Endothelial cell of umbilical vein (primary cell): ENCODE results near the gene MOB3B. TPM values are rescaled to one million over a fixed set of nuclear protein-coding genes. Genes with fewer than 3 reads are reported as not detected.

Experiments
- BruUV-seq: library from RNA; stranded (reverse); fragments of 400-500 nt; replicated peaks from 2 replicates; lab custom pipeline; 2021; lab: Mats Ljungman, UMichigan
- CTCF ChIA-PET: fragments of 300-600, 350-600 bp; sonication (Branson Sonifier 250); formaldehyde crosslinking; loops from one replicate; lab custom pipeline; 2021; ENCODE audit warnings: antibody characterized with exemption, inconsistent platforms; lab: Charles Lee
- POLR2A ChIA-PET: fragments of 300-600, 350-600 bp; sonication (Branson Sonifier 250); formaldehyde crosslinking; loops from one replicate; lab custom pipeline; 2021; ENCODE audit warnings: antibody characterized with exemption, inconsistent platforms; lab: Charles Lee
- DNase-seq: peaks from one replicate; pipeline ENCODE4 v3.0.0-alpha.2; 2011; ENCODE audit warnings: low read depth, low spot score
- FAIRE-seq: peaks from 2 replicates; lab custom pipeline; 2011; peaks lifted over from hg19 to GRCh38; lab: Jason Lieb, UNC
- H2AFZ ChIP-seq: 2 replicates; pipeline ENCODE4 v1.6.0; 2012; ENCODE audit warnings: low read depth, low read length, control low read depth, inconsistent platforms
- H3K27ac ChIP-seq: 2 replicates; pipeline ENCODE4 v1.5.1; 2011; ENCODE audit warnings: low read depth, mild to moderate bottlenecking, control low read depth, low read length, moderate library complexity; ENCODE audit not compliant: insufficient read depth
- H3K27me3 ChIP-seq, 2 experiments: 2 replicates each; pipeline versions ENCODE4 v1.6.0 to v1.6.1; 2011; ENCODE audit warnings: low read length in 2 of 2, mixed read lengths in 1 of 2; ENCODE audit not compliant: control insufficient read depth in 2 of 2, insufficient read depth in 2 of 2
- H3K36me3 ChIP-seq, 2 experiments: 2 replicates in 1 of 2; 3 replicates in 1 of 2; pipeline ENCODE4 v1.5.1; 2011; ENCODE audit warnings: low read length in 2 of 2, mild to moderate bottlenecking in 1 of 2, moderate library complexity in 1 of 2; ENCODE audit not compliant: control insufficient read depth in 2 of 2, insufficient read depth in 2 of 2; ENCODE audit errors: extremely low read depth in 1 of 2
- H3K4me1 ChIP-seq: 3 replicates; pipeline ENCODE4 v1.5.1; 2011; ENCODE audit warnings: mild to moderate bottlenecking, low read length; ENCODE audit not compliant: control insufficient read depth, insufficient read depth; ENCODE audit errors: extremely low read depth
- H3K4me2 ChIP-seq: 2 replicates; pipeline ENCODE4 v1.6.1; 2011; ENCODE audit warnings: low read length, control low read depth, mixed read lengths; ENCODE audit not compliant: insufficient read depth
- H3K4me3 ChIP-seq, 3 experiments: fragments of 200-600 bp in 1 of 3; sonication (generic), shearing (Covaris generic) in 1 of 3; replicated peaks in 1 of 3; 2 replicates each; pipeline ENCODE4 v1.5.1; 2011 to 2016; ENCODE audit warnings: control low read depth in 3 of 3, low read length in 3 of 3, mild to moderate bottlenecking in 2 of 3, inconsistent platforms in 1 of 3, low read depth in 1 of 3, moderate library complexity in 1 of 3; ENCODE audit not compliant: insufficient read depth in 1 of 3
- H3K79me2 ChIP-seq: 2 replicates; pipeline ENCODE4 v1.6.0; 2012; ENCODE audit warnings: low read length, inconsistent platforms; ENCODE audit not compliant: control insufficient read depth, insufficient read depth
- H3K9ac ChIP-seq: replicated peaks from 2 replicates; pipeline ENCODE3; 2011; ENCODE audit warnings: low read length, control low read depth; ENCODE audit not compliant: insufficient read depth; ENCODE audit errors: extremely low read depth
- H3K9me1 ChIP-seq: replicated peaks from 3 replicates; pipeline ENCODE4 v1.6.0; 2011; ENCODE audit warnings: mild to moderate bottlenecking, low read length; ENCODE audit not compliant: control insufficient read depth, insufficient read depth; ENCODE audit errors: extremely low read depth
- H3K9me3 ChIP-seq: replicated peaks from 2 replicates; pipeline ENCODE4 v1.5.1; 2012; ENCODE audit warnings: low read length, inconsistent platforms; ENCODE audit not compliant: control insufficient read depth, insufficient read depth
- H4K20me1 ChIP-seq: replicated peaks from 2 replicates; pipeline ENCODE3; 2011; ENCODE audit warnings: mild to moderate bottlenecking, low read length; ENCODE audit not compliant: control insufficient read depth, insufficient read depth; ENCODE audit errors: extremely low read depth
- CTCF ChIP-seq, 2 donors: IDR thresholded peaks; 1 replicate in 1 of 2; 2 replicates in 1 of 2; pipeline ENCODE4 v1.5.1; 2011; ENCODE audit warnings: low read length in 2 of 2, mild to moderate bottlenecking in 2 of 2, moderate library complexity in 2 of 2, control low read depth in 1 of 2, inconsistent platforms in 1 of 2, low read depth in 1 of 2; ENCODE audit not compliant: insufficient read depth in 1 of 2; ENCODE audit errors: extremely low read depth in 1 of 2
- EZH2 ChIP-seq: IDR thresholded peaks from 2 replicates; pipeline ENCODE4 v1.6.1; 2012; ENCODE audit warnings: borderline replicate concordance, low read depth, mild to moderate bottlenecking, moderate library complexity, low read length, inconsistent platforms; ENCODE audit not compliant: severe bottlenecking
- FOS ChIP-seq: IDR thresholded peaks from 2 replicates; pipeline ENCODE4 v1.6.1; 2011; ENCODE audit warnings: mild to moderate bottlenecking, low read length, moderate library complexity, borderline replicate concordance; ENCODE audit not compliant: insufficient read depth
- GATA2 ChIP-seq: IDR thresholded peaks from 2 replicates; pipeline ENCODE4 v1.7.0; 2011; ENCODE audit warnings: low read depth, mild to moderate bottlenecking, moderate library complexity, mixed read lengths, low read length; ENCODE audit not compliant: insufficient read length, insufficient read depth
- JUN ChIP-seq: IDR thresholded peaks from 2 replicates; pipeline ENCODE4 v1.6.1; 2011; ENCODE audit warnings: borderline replicate concordance, low read depth; ENCODE audit not compliant: insufficient read length, insufficient read depth
- MAX ChIP-seq: IDR thresholded peaks from 2 replicates; pipeline ENCODE4 v1.6.1; 2011; ENCODE audit not compliant: insufficient read depth, insufficient read length
- MYC ChIP-seq: IDR thresholded peaks from one replicate; pipeline ENCODE4 v1.6.1; 2011; ENCODE audit warnings: mild to moderate bottlenecking, low read depth, low read length
- POLR2A ChIP-seq: IDR thresholded peaks from 2 replicates; pipeline ENCODE4 v1.6.1; 2012; ENCODE audit warnings: low read depth, mild to moderate bottlenecking, control low read depth, low read length
- POLR2AphosphoS5 ChIP-seq: IDR thresholded peaks from 2 replicates; pipeline ENCODE4 v1.6.1; 2012; ENCODE audit warnings: low read depth, mild to moderate bottlenecking, control low read depth, low read length, moderate library complexity; ENCODE audit not compliant: insufficient read depth
- dilution Hi-C: fragments of 300-500 bp; cut with MboI; formaldehyde crosslinking; loops from one replicate; pipeline ENCODE4 v1.15.0; 2019; ENCODE audit warnings: low sequenced_read_pairs; ENCODE audit not compliant: extremely low pct_ligation_motif_present
- intact Hi-C: fragments of 100-400 bp; cut with micrococcal nuclease; formaldehyde crosslinking; loops from one replicate; pipeline ENCODE4 v1.10.0; 2022
- polyA plus RNA-seq, 4 experiments: library from polyadenylated mRNA; depleted of rRNA in 3 of 4; stranded (reverse) in 3 of 4; unstranded in 1 of 4; fragments of >200 nt; gene quantifications; 2 replicates each; pipeline versions ENCODE4 v1.2.1 to v1.2.3, GENCODE V29; 2011 to 2012; ENCODE audit warnings: missing spikeins in 1 of 4
- total RNA-seq: library from RNA; stranded (reverse); gene quantifications from 2 replicates; pipeline ENCODE4 v1.2.3, GENCODE V29; 2021

MOB3B gene
- total and polyA plus RNA-seq, 2 donors (not counting 3 experiments of a cell fraction or from before 2014, with no cell fraction given), result 0.03 TPM; not detected in 1

- CTCF ChIA-PET, result no interaction called here
- Histone ChIP-seq H3K4me2 (no peak overlapping the region), H3K4me3 (no peak overlapping the region), H3K9me3 (no peaks in the 10 kb centered on the region), H3K4me1 (peaks cover 5% of the 10 kb centered on the region), H2AFZ (no peak overlapping the region), H3K9me1 (no peaks in the 10 kb centered on the region), H3K27ac (no peak overlapping the region), H3K36me3 (no peaks in the 10 kb centered on the region), H3K79me2 (no peaks in the 10 kb centered on the region), H3K27me3 (peaks cover 9 to 22% of the 10 kb centered on the region in 2 experiments), H4K20me1 (no peaks in the 10 kb centered on the region), H3K9ac (no peak overlapping the region)
- intact Hi-C loops (no loop called here), dilution Hi-C loops (no loop called here)
- FAIRE-seq (no peak), DNase-seq (no peak)
- POLR2A ChIA-PET, result no interaction called here
- TF ChIP-seq FOS (no peak), JUN (no peak), MYC (no peak), POLR2A (no peak), POLR2AphosphoS5 (no peak), CTCF (IDR thresholded peaks at IDR 0.05; ENCODE audit: extremely low read depth in 1 of 2, insufficient read depth in 1 of 2, low read depth in 1 of 2, low read length in 2 of 2) (no peak), GATA2 (no peak), MAX (no peak), EZH2 (no peak)
- no TSS peak for BruUV-seq
Observed at GRCh38 chr9:27391040-27391895, 138.3 kb downstream of the MOB3B start.
